ENCODE measurements around the gene SPATA31C2. TPM values are rescaled to one million over a fixed set of nuclear protein-coding genes. Genes with fewer than 3 reads are reported as not detected.
A peak's percentile ranks its signal among the peaks of the same experiment; 100 is the strongest.

SPATA31C2 gene
- total and polyA plus RNA-seq, 4 donors: under 0.01 to 0.59 (median 0.12) TPM

GRCh38 chr9:88108779-88109178 is 29.5 kb downstream of the SPATA31C2 start:
- Histone ChIP-seq H3K9me3 (ENCODE audit: control insufficient read depth, insufficient read depth, low read length) (no peaks in the 10 kb centered on the region), H3K4me1 (ENCODE audit: control insufficient read depth, insufficient read depth, low read length) (no peaks in the 10 kb centered on the region), H3K36me3 (ENCODE audit: control insufficient read depth, insufficient read depth, low read length) (no peaks in the 10 kb centered on the region), H3K27ac (ENCODE audit: low read depth, low read length) (no peak overlapping the region), H3K4me3 (ENCODE audit: low read depth, low read length) (no peak overlapping the region), H3K27me3 (ENCODE audit: control insufficient read depth, insufficient read depth, low read length) (no peaks in the 10 kb centered on the region)
- 72% methylated on average over 4 of the region's 4 CpGs for WGBS (ENCODE audit: insufficient coverage)
- DNase-seq (ENCODE audit: low read depth in 4 of 6, low spot score in 6 of 6): no peak

GRCh38 chr9:88106492-88106891 is 31.8 kb downstream of the SPATA31C2 start:
- no peaks in the 10 kb centered on the region for H3K36me3 ChIP-seq (ENCODE audit: control insufficient read depth, insufficient read depth, low read length)
- H3K27me3 ChIP-seq (ENCODE audit: control insufficient read depth, insufficient read depth, low read length): no peaks in the 10 kb centered on the region
- DNase-seq (ENCODE audit: low read depth in 4 of 6, low spot score in 6 of 6): peak in 5 of 6 donors; percentile 7 to 78 (median 17)
- no peak overlapping the region for H3K4me3 ChIP-seq (ENCODE audit: low read depth, low read length)
- H3K9me3 ChIP-seq (ENCODE audit: control insufficient read depth, insufficient read depth, low read length): no peaks in the 10 kb centered on the region
- no peak overlapping the region for H3K27ac ChIP-seq (ENCODE audit: low read depth, low read length)
- no peaks in the 10 kb centered on the region for H3K4me1 ChIP-seq (ENCODE audit: control insufficient read depth, insufficient read depth, low read length)
- no CpG with 5 or more reads among the region's 4 CpGs for WGBS (ENCODE audit: insufficient coverage)

DNA sequence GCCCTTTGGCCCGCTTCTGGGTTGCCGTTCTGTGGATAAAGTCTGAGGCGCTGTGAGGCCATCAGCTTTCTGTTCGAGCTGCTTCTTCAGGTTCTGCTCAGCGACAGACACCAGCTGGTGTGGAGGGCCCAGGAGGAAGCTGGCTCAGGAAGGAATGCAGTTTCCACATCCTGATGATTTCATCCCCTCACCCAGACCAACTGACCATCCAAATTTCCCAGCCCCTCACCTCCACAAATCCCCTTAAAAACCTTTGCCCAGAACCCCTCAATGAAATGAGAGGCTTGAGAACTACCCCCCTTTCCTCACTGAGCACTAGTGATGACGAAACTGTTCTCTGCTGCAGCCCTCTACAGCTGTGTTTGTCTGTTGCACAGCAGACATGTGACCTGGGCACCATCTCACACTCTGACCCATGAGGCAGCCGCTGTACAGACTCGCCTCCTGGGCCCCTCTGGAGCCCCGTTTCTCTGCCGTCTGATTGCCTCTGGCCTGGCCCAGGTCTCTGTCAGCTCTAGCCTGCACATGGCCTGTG is 45.4 kb downstream of the SPATA31C2 start:
- WGBS (ENCODE audit: insufficient coverage): 66% methylated on average over 10 of the region's 10 CpGs
- Histone ChIP-seq H3K9me3 (ENCODE audit: control insufficient read depth, insufficient read depth, low read length) (no peaks in the 10 kb centered on the region), H3K36me3 (ENCODE audit: control insufficient read depth, insufficient read depth, low read length) (no peaks in the 10 kb centered on the region), H3K27ac (ENCODE audit: low read depth, low read length) (no peak overlapping the region), H3K4me3 (ENCODE audit: low read depth, low read length) (no peak overlapping the region), H3K27me3 (ENCODE audit: control insufficient read depth, insufficient read depth, low read length) (no peaks in the 10 kb centered on the region), H3K4me1 (ENCODE audit: control insufficient read depth, insufficient read depth, low read length) (no peaks in the 10 kb centered on the region)
- no peak for DNase-seq (ENCODE audit: low read depth in 4 of 6, low spot score in 6 of 6)

- H3K4me1 ChIP-seq (ENCODE audit: control insufficient read depth, insufficient read depth, low read length): no peaks in the 10 kb centered on the region
- H3K9me3 ChIP-seq (ENCODE audit: control insufficient read depth, insufficient read depth, low read length): no peaks in the 10 kb centered on the region
- WGBS (ENCODE audit: insufficient coverage): 87% methylated on average over 3 of the region's 4 CpGs
- H3K27me3 ChIP-seq (ENCODE audit: control insufficient read depth, insufficient read depth, low read length): no peaks in the 10 kb centered on the region
- H3K4me3 ChIP-seq (ENCODE audit: low read depth, low read length): no peak overlapping the region
- DNase-seq (ENCODE audit: low read depth in 4 of 6, low spot score in 6 of 6): no peak
- H3K36me3 ChIP-seq (ENCODE audit: control insufficient read depth, insufficient read depth, low read length): no peaks in the 10 kb centered on the region
- no peak overlapping the region for H3K27ac ChIP-seq (ENCODE audit: low read depth, low read length)
These were observed 48.1 kb downstream of the SPATA31C2 start for GRCh38 chr9:88090151-88090581.

- Histone ChIP-seq H3K27me3 (ENCODE audit: control insufficient read depth, insufficient read depth, low read length) (no peaks in the 10 kb centered on the region), H3K4me3 (ENCODE audit: low read depth, low read length) (no peak overlapping the region), H3K4me1 (ENCODE audit: control insufficient read depth, insufficient read depth, low read length) (no peaks in the 10 kb centered on the region), H3K36me3 (ENCODE audit: control insufficient read depth, insufficient read depth, low read length) (no peaks in the 10 kb centered on the region), H3K9me3 (ENCODE audit: control insufficient read depth, insufficient read depth, low read length) (no peaks in the 10 kb centered on the region), H3K27ac (ENCODE audit: low read depth, low read length) (no peak overlapping the region)
- DNase-seq (ENCODE audit: low read depth in 4 of 6, low spot score in 6 of 6): no peak
- WGBS (ENCODE audit: insufficient coverage): 47% methylated on average over 4 of the region's 6 CpGs
These were observed 50.4 kb downstream of the SPATA31C2 start for GRCh38 chr9:88087906-88088305.

GRCh38 chr9:88085476-88085875 is 52.8 kb downstream of the SPATA31C2 start:
- WGBS (ENCODE audit: insufficient coverage): no CpG with 5 or more reads among the region's 5 CpGs

GRCh38 chr9:88084357-88085183 is 53.7 kb downstream of the SPATA31C2 start:
- no peak overlapping the region for H3K4me3 ChIP-seq (ENCODE audit: low read depth, low read length)
- no peak overlapping the region for H3K27ac ChIP-seq (ENCODE audit: low read depth, low read length)
- 76% methylated on average over 4 of the region's 5 CpGs for WGBS (ENCODE audit: insufficient coverage)
- H3K4me1 ChIP-seq (ENCODE audit: control insufficient read depth, insufficient read depth, low read length): no peaks in the 10 kb centered on the region
- no peaks in the 10 kb centered on the region for H3K9me3 ChIP-seq (ENCODE audit: control insufficient read depth, insufficient read depth, low read length)
- H3K27me3 ChIP-seq (ENCODE audit: control insufficient read depth, insufficient read depth, low read length): no peaks in the 10 kb centered on the region
- no peaks in the 10 kb centered on the region for H3K36me3 ChIP-seq (ENCODE audit: control insufficient read depth, insufficient read depth, low read length)
- no peak for DNase-seq (ENCODE audit: low read depth in 4 of 6, low spot score in 6 of 6)

More at GRCh38 chr9:88085476-88085875, 52.8 kb downstream of the SPATA31C2 start:
- DNase-seq (ENCODE audit: low read depth in 4 of 6, low spot score in 6 of 6): peak in 2 of 6 donors; percentile 27 to 91
- H3K36me3 ChIP-seq (ENCODE audit: control insufficient read depth, insufficient read depth, low read length): no peaks in the 10 kb centered on the region
- no peaks in the 10 kb centered on the region for H3K4me1 ChIP-seq (ENCODE audit: control insufficient read depth, insufficient read depth, low read length)
- H3K27me3 ChIP-seq (ENCODE audit: control insufficient read depth, insufficient read depth, low read length): no peaks in the 10 kb centered on the region
- no peak overlapping the region for H3K27ac ChIP-seq (ENCODE audit: low read depth, low read length)
- no peaks in the 10 kb centered on the region for H3K9me3 ChIP-seq (ENCODE audit: control insufficient read depth, insufficient read depth, low read length)
- no peak overlapping the region for H3K4me3 ChIP-seq (ENCODE audit: low read depth, low read length)

Other genes starting within 250 kb of the SPATA31C2 start
- under 1 TPM; 0.17 to 0.20 TPM for gene SPATA31C1, start 220.5 kb downstream of the SPATA31C2 start, total RNA-seq
- gene SPATA31C1, start 220.5 kb downstream of the SPATA31C2 start, polyA plus RNA-seq (ENCODE audit: insufficient read length in 2 of 2): 1 to 10 TPM; 1.1 to 1.6 TPM
- gene CDK20, start 163.9 kb downstream of the SPATA31C2 start, total RNA-seq: 10 to 100 TPM; 13.2 to 23.6 TPM
- 10 to 100 TPM; 29.8 to 36.2 TPM for gene CDK20, start 163.9 kb downstream of the SPATA31C2 start, polyA plus RNA-seq (ENCODE audit: insufficient read length in 2 of 2)
- gene SPIN1, start 250.0 kb upstream of the SPATA31C2 start, total RNA-seq: 100 to 1,000 TPM; 114 to 204 TPM
- 100 to 1,000 TPM; 149 to 175 TPM for gene SPIN1, start 250.0 kb upstream of the SPATA31C2 start, polyA plus RNA-seq (ENCODE audit: insufficient read length in 2 of 2)